GM23248 (cell line): Measurements from ENCODE around the gene ALDH7A1. TPM values are rescaled to one million over a fixed set of nuclear protein-coding genes. Genes with fewer than 3 reads are reported as not detected.

ENCODE experiments used
- DNase-seq: peaks from one replicate; pipeline ENCODE4 v3.0.0-alpha.2; 2015
- H2AFZ ChIP-seq: fragments of 200-600 bp; sonication (generic); 2 replicates; pipeline ENCODE4 v1.6.1; 2016; ENCODE audit warnings: antibody characterized with exemption
- H3F3A ChIP-seq: fragments of 200-600 bp; sonication (generic); 2 replicates; pipeline ENCODE4 v1.6.1; 2016; ENCODE audit warnings: mild to moderate bottlenecking, antibody characterized with exemption, mixed run types; ENCODE audit not compliant: insufficient read depth
- H3K27ac ChIP-seq: fragments of 200-600 bp; sonication (generic); 2 replicates; pipeline ENCODE4 v1.5.1; 2016; ENCODE audit warnings: mild to moderate bottlenecking
- H3K27me3 ChIP-seq: fragments of 200-600 bp; sonication (generic); replicated peaks from 2 replicates; pipeline ENCODE4 v1.6.1; 2016; ENCODE audit warnings: mild to moderate bottlenecking; ENCODE audit not compliant: insufficient read depth
- H3K36me3 ChIP-seq: fragments of 200-600 bp; sonication (generic); 2 replicates; pipeline ENCODE4 v1.6.1; 2016; ENCODE audit warnings: low read depth, mild to moderate bottlenecking
- H3K4me1 ChIP-seq: fragments of 200-600 bp; sonication (generic); 2 replicates; pipeline ENCODE4 v1.6.1; 2016; ENCODE audit warnings: mild to moderate bottlenecking; ENCODE audit not compliant: insufficient read depth
- H3K4me2 ChIP-seq: fragments of 200-600 bp; sonication (generic); one replicate; pipeline ENCODE4 v1.6.1; 2016; ENCODE audit warnings: mild to moderate bottlenecking; ENCODE audit not compliant: unreplicated experiment
- H3K4me3 ChIP-seq: fragments of 200-600 bp; sonication (generic); 2 replicates; pipeline ENCODE4 v1.5.1; 2016; ENCODE audit warnings: mild to moderate bottlenecking
- H3K79me2 ChIP-seq: fragments of 200-600 bp; sonication (generic); 2 replicates; pipeline ENCODE4 v1.6.1; 2016; ENCODE audit warnings: mild to moderate bottlenecking; ENCODE audit not compliant: insufficient read depth
- H3K9ac ChIP-seq: fragments of 200-600 bp; sonication (generic); 2 replicates; pipeline ENCODE4 v1.6.1; 2016; ENCODE audit warnings: mild to moderate bottlenecking
- H3K9me2 ChIP-seq: fragments of 200-600 bp; sonication (generic); 2 replicates; pipeline ENCODE4 v1.6.1; 2016; ENCODE audit warnings: mixed run types, mild to moderate bottlenecking, moderate library complexity; ENCODE audit not compliant: insufficient read depth
- H3K9me3 ChIP-seq: fragments of 200-600 bp; sonication (generic); one replicate; pipeline ENCODE4 v1.6.1; 2017; ENCODE audit warnings: low read depth
- H4K20me1 ChIP-seq: fragments of 200-600 bp; sonication (generic); 2 replicates; pipeline ENCODE4 v1.6.0; 2016; ENCODE audit not compliant: insufficient read depth
- EZH2 ChIP-seq: fragments of 200-600 bp; sonication (generic); IDR thresholded peaks from 2 replicates; pipeline ENCODE4 v1.6.1; 2018; ENCODE audit warnings: antibody characterized with exemption, mild to moderate bottlenecking; ENCODE audit not compliant: insufficient read depth, poor library complexity, severe bottlenecking
- EZH2phosphoT487 ChIP-seq: fragments of 200-600 bp; sonication (generic); IDR thresholded peaks from 2 replicates; pipeline ENCODE4 v1.6.1; 2018; ENCODE audit warnings: antibody characterized with exemption, moderate library complexity, mild to moderate bottlenecking, low read depth; ENCODE audit not compliant: insufficient read depth
- WGBS, 2 experiments: methylation state at CpG; one replicate each; pipeline ENCODE4 v1.1.6; 2015 to 2017; ENCODE audit warnings: low lambda C conversion rate in 2 of 2, low coverage in 1 of 2; ENCODE audit errors: missing lambda C conversion rate in 2 of 2; 5-methylcytosine and 5-hydroxymethylcytosine counted together
- in situ Hi-C: fragments of 300-500 bp; cut with MboI; formaldehyde crosslinking; loops from 2 replicates; pipeline ENCODE4 v1.15.0; 2020
- polyA plus RNA-seq: library from polyadenylated mRNA; unstranded; fragments of >200 nt; fragmentation: Nextera tagmentation; extraction: Ambion mirVana; gene quantifications from 2 replicates; pipeline ENCODE4 v1.2.1, GENCODE V29; 2016
- total RNA-seq: library from RNA; depleted of rRNA; stranded (reverse); fragments of >200 nt; shearing (Covaris generic); gene quantifications from 2 replicates; pipeline ENCODE4 v1.2.3, GENCODE V29; 2014

ALDH7A1 gene
- total and polyA plus RNA-seq, 2 experiments from 2014 or later, result 41.3 to 108 TPM

DNA sequence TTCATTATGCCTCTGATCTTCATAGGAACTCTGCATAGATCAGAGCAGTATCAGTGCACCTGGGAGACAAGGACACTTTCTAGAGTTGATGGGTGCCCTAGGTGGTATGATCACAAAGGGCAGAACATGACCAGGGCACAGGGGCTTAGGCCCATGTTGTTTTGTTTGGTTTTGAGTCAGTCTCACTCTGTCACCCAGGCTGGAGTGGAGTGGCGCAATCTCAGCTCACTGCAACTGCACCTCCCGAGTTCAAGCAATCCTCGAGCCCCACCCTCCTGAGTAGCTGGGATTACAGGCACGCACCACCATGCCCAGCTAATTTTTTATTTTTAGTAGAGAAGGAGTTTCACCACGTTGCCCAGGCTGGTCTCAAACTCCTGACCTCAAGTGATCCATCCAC lies 17.6 kb downstream of the ALDH7A1 start:
- no peak overlapping the region for H2AFZ ChIP-seq
- 89 to 98% methylated on average over 5 of the region's 5 CpGs for WGBS, 2 experiments
- no peaks in the 10 kb centered on the region for H3K9me3 ChIP-seq
- H3K4me3 ChIP-seq, result no peak overlapping the region
- no peaks in the 10 kb centered on the region for H3K9me2 ChIP-seq
- no peaks in the 10 kb centered on the region for H3K27me3 ChIP-seq
- H3K4me1 ChIP-seq, result no peaks in the 10 kb centered on the region
- H4K20me1 ChIP-seq, result no peaks in the 10 kb centered on the region
- peaks cover 33% of the 10 kb centered on the region for H3K36me3 ChIP-seq
- in situ Hi-C loops, result no loop called here
- H3K9ac ChIP-seq, result no peak overlapping the region
- no peak overlapping the region for H3K27ac ChIP-seq
- TF ChIP-seq EZH2, result no peak
- no peak for TF ChIP-seq EZH2phosphoT487
- H3K4me2 ChIP-seq, result no peak overlapping the region
- no peaks in the 10 kb centered on the region for H3F3A ChIP-seq
- no peak for DNase-seq
- H3K79me2 ChIP-seq, result no peaks in the 10 kb centered on the region

DNA sequence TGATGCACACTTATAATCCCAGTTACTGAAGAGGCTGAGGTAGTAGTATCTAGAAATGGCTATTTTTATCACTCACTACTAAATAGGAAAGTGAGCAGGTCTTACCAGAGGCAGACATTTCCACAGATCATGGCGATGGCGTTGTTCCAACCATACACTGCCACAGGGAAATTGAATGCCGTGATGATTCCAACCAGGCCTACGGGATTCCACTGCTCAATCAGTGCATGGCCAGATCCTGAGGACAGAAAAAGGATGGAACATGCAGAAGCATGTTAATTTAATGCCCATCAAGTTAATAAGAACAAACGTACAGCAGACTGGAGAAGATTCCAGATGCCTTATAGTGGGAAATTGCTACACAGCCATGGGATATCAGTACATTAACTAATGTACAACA lies 18.0 kb downstream of the ALDH7A1 start:
- Histone ChIP-seq H3K9me3 (no peaks in the 10 kb centered on the region), H3K79me2 (no peaks in the 10 kb centered on the region), H3K27me3 (no peaks in the 10 kb centered on the region), H3K9me2 (no peaks in the 10 kb centered on the region), H2AFZ (no peak overlapping the region), H4K20me1 (no peaks in the 10 kb centered on the region), H3K9ac (no peak overlapping the region), H3K27ac (no peak overlapping the region), H3K4me2 (no peak overlapping the region), H3F3A (no peaks in the 10 kb centered on the region), H3K4me1 (no peaks in the 10 kb centered on the region), H3K4me3 (no peak overlapping the region), H3K36me3 (peaks cover 34% of the 10 kb centered on the region)
- in situ Hi-C loops, result no loop called here
- WGBS, 2 experiments, result 64 to 66% methylated on average over 5 of the region's 5 CpGs
- no peak for DNase-seq
- no peak for TF ChIP-seq EZH2phosphoT487
- no peak for TF ChIP-seq EZH2

DNA sequence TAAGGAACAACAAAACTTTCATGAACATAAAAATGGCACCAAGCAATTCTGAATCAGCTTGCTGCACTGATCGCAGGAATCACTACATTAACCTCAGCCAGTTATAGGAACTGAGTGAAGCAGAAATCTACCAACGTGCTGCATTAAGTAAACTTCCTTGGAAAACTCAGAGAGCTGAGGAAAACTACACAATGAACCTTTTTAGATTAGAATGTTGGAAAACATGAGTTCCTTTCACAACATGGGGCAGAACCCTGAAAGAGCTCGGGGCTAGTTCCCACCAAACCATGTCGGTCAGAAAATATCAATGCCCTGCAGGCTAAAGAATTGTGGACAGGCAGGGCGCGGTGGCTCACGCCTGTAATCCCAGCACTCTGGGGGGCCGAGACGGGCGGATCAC lies 19.4 kb downstream of the ALDH7A1 start:
- no peak overlapping the region for H3K9ac ChIP-seq

DNA sequence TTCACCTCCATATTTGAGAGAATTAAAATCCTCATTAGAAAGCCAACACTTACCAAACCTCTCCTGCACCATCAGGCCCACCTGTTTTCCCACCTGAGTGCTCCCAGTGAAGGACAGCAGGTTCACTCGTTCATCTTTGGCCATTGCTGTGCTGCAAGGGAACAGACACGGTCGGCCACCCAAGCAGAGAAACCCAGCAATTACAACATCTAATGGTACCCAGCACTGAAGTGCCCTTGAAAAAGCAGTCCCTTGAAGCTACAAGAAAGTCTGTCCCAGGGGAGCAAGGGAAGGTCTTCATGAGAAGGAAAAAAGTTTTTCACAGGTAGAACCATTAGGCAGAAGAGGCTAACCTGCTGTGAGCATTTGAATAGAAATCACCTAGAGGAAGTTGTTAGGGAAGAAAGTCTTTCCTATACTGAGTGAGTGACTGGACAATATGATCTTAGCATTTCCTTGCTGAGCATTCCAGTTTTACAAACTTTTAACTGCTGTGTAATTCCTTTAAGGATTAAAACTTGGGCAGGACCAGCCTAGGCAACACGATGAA lies 26.7 kb downstream of the ALDH7A1 start:
- TF ChIP-seq EZH2phosphoT487 (no peak), EZH2 (no peak)
- 99 to 100% methylated on average over 4 of the region's 4 CpGs for WGBS, 2 experiments
- no peaks in the 10 kb centered on the region for H3F3A ChIP-seq

More for the DNA sequence above, 19.4 kb downstream of the ALDH7A1 start:
- DNase-seq, result no peak
- 86 to 88% methylated on average over 10 of the region's 10 CpGs for WGBS, 2 experiments
- H3K36me3 ChIP-seq, result peaks cover 35% of the 10 kb centered on the region
- no peaks in the 10 kb centered on the region for H3K9me2 ChIP-seq
- H4K20me1 ChIP-seq, result no peaks in the 10 kb centered on the region
- H3K4me1 ChIP-seq, result no peaks in the 10 kb centered on the region
- H3F3A ChIP-seq, result no peaks in the 10 kb centered on the region
- H3K27me3 ChIP-seq, result no peaks in the 10 kb centered on the region
- H3K4me2 ChIP-seq, result no peak overlapping the region
- H3K9me3 ChIP-seq, result no peaks in the 10 kb centered on the region
- H3K4me3 ChIP-seq, result no peak overlapping the region
- no peaks in the 10 kb centered on the region for H3K79me2 ChIP-seq
- no peak for TF ChIP-seq EZH2phosphoT487
- no peak for TF ChIP-seq EZH2
- in situ Hi-C loops, result no loop called here
- no peak overlapping the region for H2AFZ ChIP-seq
- H3K27ac ChIP-seq, result no peak overlapping the region

DNA sequence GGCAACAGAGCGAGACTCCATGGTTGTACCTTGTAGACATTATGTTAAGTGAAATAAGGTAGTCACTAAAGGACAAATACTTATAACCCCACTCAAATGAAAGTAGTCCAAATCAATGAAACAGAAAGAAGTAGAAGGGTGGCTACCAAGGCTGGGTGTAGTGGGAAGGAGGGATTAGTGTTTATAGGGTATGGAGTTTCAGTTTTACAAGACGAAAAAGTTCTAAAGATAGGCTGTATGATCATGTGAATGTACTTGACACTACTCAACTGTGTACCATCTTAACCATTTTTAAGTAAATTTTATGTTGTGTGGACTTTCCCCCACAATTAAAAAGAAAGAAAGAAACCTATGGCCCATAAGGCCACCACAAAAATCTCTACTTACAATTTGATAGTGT lies 32.2 kb downstream of the ALDH7A1 start:
- peaks cover 30% of the 10 kb centered on the region; the same call in 1 of the 2 replicates for H3K36me3 ChIP-seq
- no peak overlapping the region for H3K4me3 ChIP-seq
- in situ Hi-C loops, result no loop called here
- H3K27me3 ChIP-seq, result no peaks in the 10 kb centered on the region
- no peaks in the 10 kb centered on the region for H3K79me2 ChIP-seq
- no peaks in the 10 kb centered on the region for H4K20me1 ChIP-seq
- no peak overlapping the region for H2AFZ ChIP-seq
- H3F3A ChIP-seq, result no peaks in the 10 kb centered on the region
- H3K4me1 ChIP-seq, result no peaks in the 10 kb centered on the region
- TF ChIP-seq EZH2 (no peak), EZH2phosphoT487 (no peak)
- no peak overlapping the region for H3K9ac ChIP-seq
- no peak for DNase-seq
- 89 to 100% methylated on average over 2 of the region's 2 CpGs for WGBS, 2 experiments
- no peak overlapping the region for H3K4me2 ChIP-seq
- H3K9me3 ChIP-seq, result no peaks in the 10 kb centered on the region
- no peaks in the 10 kb centered on the region for H3K9me2 ChIP-seq
- no peak overlapping the region for H3K27ac ChIP-seq

More for the DNA sequence above, 26.7 kb downstream of the ALDH7A1 start:
- no peak overlapping the region for H3K4me3 ChIP-seq
- in situ Hi-C loops, result no loop called here
- no peak overlapping the region for H3K4me2 ChIP-seq
- DNase-seq, result no peak
- H3K36me3 ChIP-seq, result peaks cover 46% of the 10 kb centered on the region; the same call in 1 of the 2 replicates
- no peak overlapping the region for H3K9ac ChIP-seq
- no peaks in the 10 kb centered on the region for H3K4me1 ChIP-seq
- no peaks in the 10 kb centered on the region for H4K20me1 ChIP-seq
- no peaks in the 10 kb centered on the region for H3K9me2 ChIP-seq
- H3K79me2 ChIP-seq, result no peaks in the 10 kb centered on the region
- H3K9me3 ChIP-seq, result no peaks in the 10 kb centered on the region
- H3K27me3 ChIP-seq, result no peaks in the 10 kb centered on the region
- H3K27ac ChIP-seq, result no peak overlapping the region
- H2AFZ ChIP-seq, result no peak overlapping the region
